Mesenchymal stem cell (in vitro differentiated cells and primary cell): ENCODE data around the gene SMCR8.

ENCODE experiments used
- DNase-seq: peaks from one replicate; pipeline ENCODE4 v3.0.0-alpha.2; 2013
- H2AFZ ChIP-seq: one replicate; pipeline ENCODE4 v1.6.1; 2013; ENCODE audit warnings: low read depth, mild to moderate bottlenecking, control low read depth, inconsistent platforms, low read length, moderate library complexity
- H2AK5ac ChIP-seq: 2 replicates; pipeline ENCODE4 v1.6.1; 2013; ENCODE audit warnings: low read length, moderate library complexity, mild to moderate bottlenecking, inconsistent platforms; ENCODE audit not compliant: severe bottlenecking
- H2BK120ac ChIP-seq: one replicate; pipeline ENCODE4 v1.6.1; 2013; ENCODE audit warnings: low read depth, mild to moderate bottlenecking, inconsistent platforms, low read length, moderate library complexity
- H2BK12ac ChIP-seq, 2 experiments: one replicate each; pipeline ENCODE4 v1.6.1; 2013; ENCODE audit warnings: inconsistent platforms in 2 of 2, low read length in 2 of 2, mild to moderate bottlenecking in 2 of 2, moderate library complexity in 2 of 2, control low read depth in 1 of 2
- H2BK15ac ChIP-seq: one replicate; pipeline ENCODE4 v1.6.1; 2013; ENCODE audit warnings: mild to moderate bottlenecking, low read depth, inconsistent platforms; ENCODE audit not compliant: poor library complexity, severe bottlenecking
- H2BK5ac ChIP-seq: 2 replicates; pipeline ENCODE4 v1.6.1; 2013; ENCODE audit warnings: low read depth, mild to moderate bottlenecking, low read length, control low read depth, inconsistent platforms; ENCODE audit not compliant: poor library complexity, severe bottlenecking
- H3K14ac ChIP-seq, 2 experiments: one replicate each; pipeline ENCODE4 v1.6.1; 2013; ENCODE audit warnings: inconsistent platforms in 2 of 2, low read length in 2 of 2, control low read depth in 1 of 2, mild to moderate bottlenecking in 1 of 2, moderate library complexity in 1 of 2
- H3K18ac ChIP-seq, 2 experiments: one replicate each; pipeline ENCODE4 v1.6.1; 2013; ENCODE audit warnings: inconsistent platforms in 2 of 2, low read length in 2 of 2, control low read depth in 1 of 2, low read depth in 1 of 2, mild to moderate bottlenecking in 1 of 2
- H3K23ac ChIP-seq, 2 experiments: one replicate each; pipeline ENCODE4 v1.6.1; 2013; ENCODE audit warnings: inconsistent platforms in 2 of 2, low read length in 2 of 2, mild to moderate bottlenecking in 2 of 2, moderate library complexity in 2 of 2, control low read depth in 1 of 2
- H3K27ac ChIP-seq: 2 replicates; pipeline ENCODE4 v1.5.1; 2013; ENCODE audit warnings: mild to moderate bottlenecking, moderate library complexity, low read length, control low read depth, inconsistent platforms; ENCODE audit not compliant: poor library complexity, severe bottlenecking
- H3K27me3 ChIP-seq, 2 experiments: 2 replicates each; pipeline versions ENCODE4 v1.6.1 to v1.7.0; 2013; ENCODE audit warnings: low read length in 2 of 2, mild to moderate bottlenecking in 2 of 2, moderate library complexity in 2 of 2, control low read depth in 1 of 2, inconsistent platforms in 1 of 2; ENCODE audit not compliant: control insufficient read depth in 1 of 2, insufficient read depth in 1 of 2
- H3K36me3 ChIP-seq, 2 experiments: 2 replicates each; pipeline versions ENCODE4 v1.6.1 to v1.7.0; 2013; ENCODE audit warnings: low read length in 2 of 2, control low read depth in 1 of 2, inconsistent platforms in 1 of 2, low read depth in 1 of 2, mild to moderate bottlenecking in 1 of 2; ENCODE audit not compliant: insufficient read depth in 2 of 2, control insufficient read depth in 1 of 2
- H3K4ac ChIP-seq, 2 experiments: one replicate each; pipeline ENCODE4 v1.6.1; 2013; ENCODE audit warnings: inconsistent platforms in 2 of 2, low read length in 2 of 2, mild to moderate bottlenecking in 2 of 2, moderate library complexity in 2 of 2, control low read depth in 1 of 2, low read depth in 1 of 2
- H3K4me1 ChIP-seq: 2 replicates; pipeline ENCODE4 v1.6.1; 2013; ENCODE audit warnings: low read depth, low read length, control low read depth; ENCODE audit not compliant: control insufficient read depth, insufficient read depth
- H3K4me2 ChIP-seq: 2 replicates; pipeline ENCODE4 v1.6.1; 2013; ENCODE audit warnings: low read length, mild to moderate bottlenecking, inconsistent platforms; ENCODE audit not compliant: poor library complexity, severe bottlenecking
- H3K4me3 ChIP-seq, 2 experiments: 2 replicates each; pipeline versions ENCODE4 v1.5.1 to v1.7.0; 2013; ENCODE audit warnings: low read length in 2 of 2, mild to moderate bottlenecking in 2 of 2, control low read depth in 1 of 2, low read depth in 1 of 2; ENCODE audit not compliant: insufficient read depth in 1 of 2
- H3K79me1 ChIP-seq: replicated peaks from 2 replicates; pipeline ENCODE4 v1.6.1; 2013; ENCODE audit warnings: mild to moderate bottlenecking, control low read depth, low read length, inconsistent platforms; ENCODE audit not compliant: poor library complexity, severe bottlenecking
- H3K9ac ChIP-seq: 2 replicates; pipeline ENCODE4 v1.7.0; 2013; ENCODE audit warnings: mild to moderate bottlenecking, low read length, moderate library complexity
- H3K9me3 ChIP-seq: 2 replicates; pipeline ENCODE4 v1.7.0; 2013; ENCODE audit warnings: mild to moderate bottlenecking, low read length; ENCODE audit not compliant: control insufficient read depth
- H4K8ac ChIP-seq: one replicate; pipeline ENCODE4 v1.6.1; 2013; ENCODE audit warnings: inconsistent platforms, mild to moderate bottlenecking, low read length, moderate library complexity
- H4K91ac ChIP-seq: one replicate; pipeline ENCODE4 v1.6.1; 2013; ENCODE audit warnings: mild to moderate bottlenecking, low read length, inconsistent platforms
- WGBS: methylation state at CpG from one replicate; pipeline ENCODE4 v1.1.7; 2013; ENCODE audit warnings: mixed read lengths; 5-methylcytosine and 5-hydroxymethylcytosine counted together

Gene SMCR8

GRCh38 chr17:18322522-18322921 lies 7.4 kb downstream of the SMCR8 start:
- no peak overlapping the region for H3K4ac ChIP-seq
- H2AFZ ChIP-seq: no peak overlapping the region
- H2BK5ac ChIP-seq: no peak overlapping the region
- H3K9me3 ChIP-seq: no peaks in the 10 kb centered on the region
- H3K9ac ChIP-seq: no peak overlapping the region
- no peak for DNase-seq
- peaks cover 29% of the 10 kb centered on the region for H3K4me1 ChIP-seq
- no peak overlapping the region for H4K91ac ChIP-seq
- H3K4me2 ChIP-seq: no peak overlapping the region
- no peak overlapping the region for H2BK15ac ChIP-seq
- no peaks in the 10 kb centered on the region for H3K27me3 ChIP-seq
- no peak overlapping the region for H3K27ac ChIP-seq
- no peak overlapping the region for H3K23ac ChIP-seq
- peaks cover 55% of the 10 kb centered on the region for H3K79me1 ChIP-seq
- H3K36me3 ChIP-seq: peaks cover 69 to 90% of the 10 kb centered on the region in 2 experiments
- H3K4me3 ChIP-seq: no peak overlapping the region
- H2AK5ac ChIP-seq: no peak overlapping the region
- 98% methylated on average over 12 of the region's 12 CpGs for WGBS
- H3K18ac ChIP-seq: no peak overlapping the region
- H3K14ac ChIP-seq: no peak overlapping the region
- no peak overlapping the region for H4K8ac ChIP-seq
- no peak overlapping the region for H2BK12ac ChIP-seq
- H2BK120ac ChIP-seq: no peak overlapping the region

GRCh38 chr17:18323007-18323406 lies 7.9 kb downstream of the SMCR8 start:
- Histone ChIP-seq H3K4me1 (peaks cover 24% of the 10 kb centered on the region), H2AK5ac (no peak overlapping the region), H3K4ac (no peak overlapping the region), H2AFZ (no peak overlapping the region), H3K27me3 (no peaks in the 10 kb centered on the region), H3K23ac (no peak overlapping the region), H2BK5ac (no peak overlapping the region), H2BK15ac (no peak overlapping the region), H3K18ac (no peak overlapping the region), H3K14ac (no peak overlapping the region), H4K91ac (no peak overlapping the region), H3K79me1 (peaks cover 51% of the 10 kb centered on the region), H3K27ac (no peak overlapping the region), H3K9ac (peak overlapping the region; percentile 45), H4K8ac (no peak overlapping the region), H3K4me3 (no peak overlapping the region), H2BK12ac (no peak overlapping the region), H3K36me3 (peaks cover 66 to 90% of the 10 kb centered on the region in 2 experiments), H2BK120ac (no peak overlapping the region), H3K4me2 (no peak overlapping the region), H3K9me3 (no peaks in the 10 kb centered on the region)
- 73% methylated on average over 3 of the region's 3 CpGs for WGBS
- no peak for DNase-seq

- no peak overlapping the region for H3K18ac ChIP-seq
- H4K8ac ChIP-seq: no peak overlapping the region
- H3K9ac ChIP-seq: peak overlapping the region; percentile 45
- no peak for DNase-seq
- 98% methylated on average over 16 of the region's 16 CpGs for WGBS
- H2AFZ ChIP-seq: no peak overlapping the region
- no peak overlapping the region for H2BK5ac ChIP-seq
- no peak overlapping the region for H3K4me3 ChIP-seq
- no peak overlapping the region for H2BK12ac ChIP-seq
- peaks cover 67 to 92% of the 10 kb centered on the region in 2 experiments for H3K36me3 ChIP-seq
- H3K9me3 ChIP-seq: no peaks in the 10 kb centered on the region
- no peak overlapping the region for H2BK120ac ChIP-seq
- H3K4me1 ChIP-seq: peaks cover 22% of the 10 kb centered on the region
- no peaks in the 10 kb centered on the region for H3K27me3 ChIP-seq
- no peak overlapping the region for H3K4ac ChIP-seq
- H3K4me2 ChIP-seq: no peak overlapping the region
- H3K23ac ChIP-seq: no peak overlapping the region
- no peak overlapping the region for H3K14ac ChIP-seq
- peaks cover 51% of the 10 kb centered on the region for H3K79me1 ChIP-seq
- H4K91ac ChIP-seq: no peak overlapping the region
- H2BK15ac ChIP-seq: no peak overlapping the region
- H3K27ac ChIP-seq: no peak overlapping the region
- H2AK5ac ChIP-seq: no peak overlapping the region
Measured at GRCh38 chr17:18323507-18324139, 8.5 kb downstream of the SMCR8 start.

GRCh38 chr17:18324140-18325050 lies 9.3 kb downstream of the SMCR8 start:
- no peak overlapping the region for H2BK12ac ChIP-seq
- peaks cover 16% of the 10 kb centered on the region for H3K4me1 ChIP-seq
- H3K23ac ChIP-seq: no peak overlapping the region
- no peak overlapping the region for H3K18ac ChIP-seq
- DNase-seq: no peak
- H3K27ac ChIP-seq: no peak overlapping the region
- H4K8ac ChIP-seq: no peak overlapping the region
- H2AK5ac ChIP-seq: no peak overlapping the region
- 95% methylated on average over 26 of the region's 27 CpGs for WGBS
- peaks cover 62 to 92% of the 10 kb centered on the region in 2 experiments for H3K36me3 ChIP-seq
- H3K4me2 ChIP-seq: no peak overlapping the region
- H3K4ac ChIP-seq: no peak overlapping the region
- H2BK5ac ChIP-seq: no peak overlapping the region
- H2BK120ac ChIP-seq: no peak overlapping the region
- no peak overlapping the region for H4K91ac ChIP-seq
- H3K9ac ChIP-seq: no peak overlapping the region
- H3K27me3 ChIP-seq: no peaks in the 10 kb centered on the region
- no peak overlapping the region for H2AFZ ChIP-seq
- no peaks in the 10 kb centered on the region for H3K9me3 ChIP-seq
- no peak overlapping the region for H2BK15ac ChIP-seq
- no peak overlapping the region for H3K14ac ChIP-seq
- peaks cover 54% of the 10 kb centered on the region for H3K79me1 ChIP-seq
- H3K4me3 ChIP-seq: no peak overlapping the region
